Endodermal cell (in vitro differentiated cells): Measurements from ENCODE around the gene RPL7L1. TPM values are rescaled to one million over a fixed set of nuclear protein-coding genes. Genes with fewer than 3 reads are reported as not detected.

Experiments
- DNase-seq: peaks from one replicate; pipeline ENCODE4 v3.0.0-alpha.2; 2017
- H3K27ac ChIP-seq: 2 replicates; pipeline ENCODE4 v1.5.1; 2013; ENCODE audit warnings: mild to moderate bottlenecking, low read depth, low read length, moderate library complexity
- H3K27me3 ChIP-seq: 2 replicates; pipeline ENCODE4 v1.6.1; 2013; ENCODE audit warnings: mild to moderate bottlenecking, low read length, moderate library complexity; ENCODE audit not compliant: insufficient read depth, control insufficient read depth, poor library complexity, severe bottlenecking
- H3K36me3 ChIP-seq: 2 replicates; pipeline ENCODE4 v1.7.0; 2013; ENCODE audit warnings: mild to moderate bottlenecking, low read length, moderate library complexity; ENCODE audit not compliant: control insufficient read depth, insufficient read depth
- H3K4me1 ChIP-seq: one replicate; pipeline ENCODE4 v1.7.0; 2013; ENCODE audit warnings: low read length; ENCODE audit not compliant: control insufficient read depth, insufficient read depth
- H3K4me3 ChIP-seq: 2 replicates; pipeline ENCODE4 v1.5.1; 2013; ENCODE audit warnings: mild to moderate bottlenecking, low read length, moderate library complexity
- H3K9ac ChIP-seq: 2 replicates; pipeline ENCODE4 v1.6.1; 2013; ENCODE audit warnings: mild to moderate bottlenecking, low read length, moderate library complexity; ENCODE audit not compliant: poor library complexity, severe bottlenecking; ENCODE audit errors: extremely low read depth
- H3K9me3 ChIP-seq: 2 replicates; pipeline ENCODE4 v1.6.1; 2013; ENCODE audit warnings: mild to moderate bottlenecking, low read length, moderate library complexity; ENCODE audit not compliant: control insufficient read depth
- H3K27ac Mint-ChIP-seq: 2 replicates; pipeline ENCODE4 v1.8.0; 2020; ENCODE audit warnings: mixed read lengths
- H3K27me3 Mint-ChIP-seq: 2 replicates; pipeline ENCODE4 v1.8.0; 2021; ENCODE audit warnings: mild to moderate bottlenecking, mixed read lengths; ENCODE audit not compliant: insufficient read depth
- H3K36me3 Mint-ChIP-seq: 2 replicates; pipeline ENCODE4 v1.8.0; 2020; ENCODE audit warnings: low read depth, mixed read lengths
- H3K4me1 Mint-ChIP-seq: 2 replicates; pipeline ENCODE4 v1.8.0; 2020; ENCODE audit warnings: mixed read lengths
- H3K4me3 Mint-ChIP-seq: 2 replicates; pipeline ENCODE4 v1.8.0; 2020; ENCODE audit warnings: mild to moderate bottlenecking, moderate library complexity, mixed read lengths
- H3K9me3 Mint-ChIP-seq: 2 replicates; pipeline ENCODE4 v1.8.0; 2020; ENCODE audit warnings: mild to moderate bottlenecking, mixed read lengths
- WGBS, 2 experiments: methylation state at CpG; one replicate each; pipeline versions ENCODE4 v1.1.5 to v1.1.7; 2013; ENCODE audit warnings: missing lambda C conversion rate in 2 of 2, mixed read lengths in 1 of 2; ENCODE audit not compliant: insufficient coverage in 1 of 2, insufficient read length in 1 of 2; 5-methylcytosine and 5-hydroxymethylcytosine counted together
- long read RNA-seq, 4 experiments: library from polyadenylated mRNA in 2 of 4; library from RNA in 1 of 4; library from capped mRNA in 1 of 4; stranded (forward) in 3 of 4; unstranded in 1 of 4; transcript quantifications; one replicate each; pipeline ENCODE4 v2.0.0, GENCODE V29; 2020 to 2021; ENCODE audit warnings: inconsistent platforms in 1 of 4
- polyA plus RNA-seq, 2 experiments: library from polyadenylated mRNA; stranded (reverse); fragments of 50-300 nt; gene quantifications; one replicate each; pipeline ENCODE4 v1.2.3, GENCODE V29; 2013
- total RNA-seq, 2 donors: library from RNA; stranded (reverse); fragmentation: NEBNext Ultra II Directional in 1 of 2; extraction: Animal tissue kit (Norgen Biotek cat#: 25700) in 1 of 2; gene quantifications; 2 replicates in 1 of 2; 3 replicates in 1 of 2; pipeline ENCODE4 v1.2.1, GENCODE V29; 2021
- TF ChIP-seq, protein P1 (sequence below): fragments of 200-600 bp; sonication (generic); conservative IDR thresholded peaks from 2 replicates; pipeline ENCODE4 v1.5.0; 2021; ENCODE audit warnings: antibody characterized with exemption, mild to moderate bottlenecking

The RPL7L1 gene
- total RNA-seq = 100 to 1,000 TPM; 112 to 114 TPM
- 91.1 TPM for polyA plus RNA-seq (2013, experiment 1 of 2)
- polyA plus RNA-seq (2013, experiment 2 of 2) = 86.1 TPM
- long read RNA-seq, experiment 1, full-length matches to known transcripts = 10 of 32 reads
- long read RNA-seq, experiment 1, partial matches to known transcripts = 5 of 32 reads
- long read RNA-seq, experiment 1, other reads (novel, unspliced or antisense) = 17 of 32 reads
- long read RNA-seq, experiment 2, full-length matches to known transcripts = 80 of 123 reads
- long read RNA-seq, experiment 2, partial matches to known transcripts = 17 of 123 reads
- long read RNA-seq, experiment 2, other reads (novel, unspliced or antisense) = 26 of 123 reads
- long read RNA-seq, experiment 3, full-length matches to known transcripts = 100 of 135 reads
- long read RNA-seq, experiment 3, partial matches to known transcripts = 13 of 135 reads
- long read RNA-seq, experiment 3, other reads (novel, unspliced or antisense) = 22 of 135 reads
- long read RNA-seq, experiment 4, full-length matches to known transcripts = 400 of 572 reads
- long read RNA-seq, experiment 4, partial matches to known transcripts = 126 of 572 reads
- long read RNA-seq, experiment 4, other reads (novel, unspliced or antisense) = 46 of 572 reads

DNA sequence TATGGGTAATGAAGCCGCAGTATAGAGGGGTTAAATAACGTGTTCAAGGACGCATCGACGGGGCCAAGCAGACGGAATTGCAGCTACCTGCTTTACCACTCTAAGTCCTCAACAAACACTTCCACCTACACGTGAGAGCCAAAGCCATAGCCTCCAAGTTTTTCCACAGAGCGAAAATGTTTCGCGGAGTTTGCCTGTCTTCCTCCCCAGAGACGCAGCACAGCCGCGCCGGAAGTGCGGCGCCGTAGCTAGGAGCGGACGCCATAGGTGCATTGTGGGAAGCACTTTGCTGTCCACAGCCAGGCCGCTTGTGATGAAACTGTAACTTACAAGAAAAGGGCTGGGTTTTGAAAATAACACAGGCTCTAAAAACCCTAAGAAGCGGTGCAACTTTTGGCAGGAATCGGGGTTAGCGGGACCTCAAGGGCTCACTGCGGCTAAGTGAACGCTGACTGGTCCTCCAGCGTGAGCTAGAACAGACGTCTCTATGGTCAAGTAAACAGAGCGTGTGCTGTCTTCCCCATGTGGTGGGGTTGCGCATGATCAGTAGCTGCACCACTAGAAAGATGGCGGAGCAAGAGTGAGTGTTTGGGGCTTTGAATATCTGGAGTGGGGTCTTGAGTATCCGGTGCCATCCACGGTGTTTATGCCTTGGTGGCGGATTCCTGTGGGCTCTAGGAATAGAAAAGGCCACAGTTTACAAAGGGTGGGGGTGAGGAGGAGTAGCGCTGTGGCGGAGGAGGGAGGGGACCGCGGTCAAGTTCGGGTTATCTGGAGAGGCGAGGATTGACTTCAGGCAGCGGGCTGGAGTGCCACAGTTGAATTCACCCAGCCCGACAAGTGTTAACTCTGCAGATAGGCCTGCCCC, at the start of gene RPL7L1:
RPL7L1 (plus strand) TSS at position 245 of the 868 bp plus-strand sequence; CDS start at position 540, 295 bp downstream.
- Histone ChIP-seq H3K4me1 (no peaks in the 10 kb centered on the region), H3K27me3 (no peaks in the 10 kb centered on the region), H3K27ac (peak within 1 kb of the TSS; percentile 97), H3K9me3 (no peaks in the 10 kb centered on the region), H3K4me3 (peak within 1 kb of the TSS; percentile 96), H3K9ac (peak within 1 kb of the TSS; percentile 95), H3K36me3 (peaks cover 22% of the 10 kb centered on the region)
- DNase-seq = peak; percentile 93
- TF ChIP-seq, protein P1, sequence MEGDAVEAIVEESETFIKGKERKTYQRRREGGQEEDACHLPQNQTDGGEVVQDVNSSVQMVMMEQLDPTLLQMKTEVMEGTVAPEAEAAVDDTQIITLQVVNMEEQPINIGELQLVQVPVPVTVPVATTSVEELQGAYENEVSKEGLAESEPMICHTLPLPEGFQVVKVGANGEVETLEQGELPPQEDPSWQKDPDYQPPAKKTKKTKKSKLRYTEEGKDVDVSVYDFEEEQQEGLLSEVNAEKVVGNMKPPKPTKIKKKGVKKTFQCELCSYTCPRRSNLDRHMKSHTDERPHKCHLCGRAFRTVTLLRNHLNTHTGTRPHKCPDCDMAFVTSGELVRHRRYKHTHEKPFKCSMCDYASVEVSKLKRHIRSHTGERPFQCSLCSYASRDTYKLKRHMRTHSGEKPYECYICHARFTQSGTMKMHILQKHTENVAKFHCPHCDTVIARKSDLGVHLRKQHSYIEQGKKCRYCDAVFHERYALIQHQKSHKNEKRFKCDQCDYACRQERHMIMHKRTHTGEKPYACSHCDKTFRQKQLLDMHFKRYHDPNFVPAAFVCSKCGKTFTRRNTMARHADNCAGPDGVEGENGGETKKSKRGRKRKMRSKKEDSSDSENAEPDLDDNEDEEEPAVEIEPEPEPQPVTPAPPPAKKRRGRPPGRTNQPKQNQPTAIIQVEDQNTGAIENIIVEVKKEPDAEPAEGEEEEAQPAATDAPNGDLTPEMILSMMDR = peak; percentile 37
- no peaks in the 10 kb centered on the region for H3K4me1 Mint-ChIP-seq
- peak within 1 kb of the TSS; percentile 100 for H3K4me3 Mint-ChIP-seq
- no peaks in the 10 kb centered on the region for H3K9me3 Mint-ChIP-seq
- peak within 1 kb of the TSS; percentile 99 for H3K27ac Mint-ChIP-seq
- H3K36me3 Mint-ChIP-seq = peaks cover 23% of the 10 kb centered on the region
- 0 to 2% methylated on average over 18 to 41 of the region's 41 CpGs for WGBS, 2 experiments
- H3K27me3 Mint-ChIP-seq = no peaks in the 10 kb centered on the region

GRCh38 chr6:42831237-42831636, 48.2 kb upstream of the RPL7L1 start:
- no peaks in the 10 kb centered on the region for H3K27me3 ChIP-seq
- no peaks in the 10 kb centered on the region for H3K9me3 Mint-ChIP-seq
- TF ChIP-seq, protein P1 = no peak
- no peak overlapping the region for H3K4me3 Mint-ChIP-seq
- no peak for DNase-seq
- H3K9me3 ChIP-seq = no peaks in the 10 kb centered on the region
- 91 to 92% methylated on average over 3 of the region's 3 CpGs for WGBS, 2 experiments
- no peak overlapping the region for H3K27ac ChIP-seq
- no peaks in the 10 kb centered on the region for H3K27me3 Mint-ChIP-seq
- no peak overlapping the region for H3K4me3 ChIP-seq
- no peaks in the 10 kb centered on the region for H3K4me1 ChIP-seq
- H3K36me3 ChIP-seq = peaks cover 32% of the 10 kb centered on the region
- peaks cover 54% of the 10 kb centered on the region for H3K36me3 Mint-ChIP-seq
- H3K4me1 Mint-ChIP-seq = no peaks in the 10 kb centered on the region
- no peak overlapping the region for H3K9ac ChIP-seq
- H3K27ac Mint-ChIP-seq = no peak overlapping the region

GRCh38 chr6:42834056-42834455, 45.4 kb upstream of the RPL7L1 start:
- H3K4me3 ChIP-seq = no peak overlapping the region
- H3K9me3 Mint-ChIP-seq = no peaks in the 10 kb centered on the region

More at GRCh38 chr6:42834056-42834455, 45.4 kb upstream of the RPL7L1 start:
- Mint-ChIP-seq H3K36me3 (peaks cover 34% of the 10 kb centered on the region), H3K27ac (no peak overlapping the region), H3K4me3 (no peak overlapping the region), H3K27me3 (no peaks in the 10 kb centered on the region), H3K4me1 (no peaks in the 10 kb centered on the region)
- no peak for DNase-seq
- WGBS, 2 experiments = 95 to 100% methylated on average over 1 to 5 of the region's 5 CpGs
- TF ChIP-seq, protein P1 = no peak
- H3K4me1 ChIP-seq = no peaks in the 10 kb centered on the region
- H3K36me3 ChIP-seq = peaks cover 20% of the 10 kb centered on the region
- H3K27me3 ChIP-seq = no peaks in the 10 kb centered on the region
- H3K9me3 ChIP-seq = no peaks in the 10 kb centered on the region
- H3K27ac ChIP-seq = no peak overlapping the region
- H3K9ac ChIP-seq = no peak overlapping the region
